K562 (cell line): Measurements from ENCODE around the gene BCR.

Experiments used
- FOXJ3 ChIP-seq: sonication (generic); formaldehyde crosslinking; IDR thresholded peaks from 2 replicates; pipeline ENCODE4 v1.4.0; 2020; ENCODE audit warnings: mild to moderate bottlenecking, missing genetic modification reagents
- KLF6 ChIP-seq: fragments of 250-450 bp; sonication (Bioruptor Pico); IDR thresholded peaks from 2 replicates; pipeline ENCODE4 v1.4.0; 2020; ENCODE audit warnings: mild to moderate bottlenecking, moderate library complexity, borderline replicate concordance
- MYNN ChIP-seq, 2 experiments: sonication (generic); formaldehyde crosslinking in 1 of 2; IDR thresholded peaks; 2 replicates each; pipeline versions ENCODE4 v1.5.0 to v1.6.1; 2016 to 2020; ENCODE audit warnings: antibody characterized with exemption in 1 of 2, missing genetic modification reagents in 1 of 2
- POU5F1 ChIP-seq: fragments of 150-350 bp; IDR thresholded peaks from 2 replicates; pipeline ENCODE4 v1.6.1; 2014; ENCODE audit warnings: borderline replicate concordance, low read length, low read depth, mild to moderate bottlenecking; ENCODE audit not compliant: partially characterized antibody
- PTRF ChIP-seq: fragments of 450-650 bp; IDR thresholded peaks from 2 replicates; pipeline ENCODE4 v1.6.1; 2016; ENCODE audit warnings: mild to moderate bottlenecking, missing genetic modification characterization, missing compliant biosample characterization
- RAD51 ChIP-seq: fragments of 450-650 bp; IDR thresholded peaks from 2 replicates; pipeline ENCODE4 v1.7.1; 2016; ENCODE audit warnings: low read depth, mild to moderate bottlenecking, borderline replicate concordance
- SMAD2 ChIP-seq: fragments of 150-350 bp; IDR thresholded peaks from 2 replicates; pipeline ENCODE4 v1.6.1; 2014; ENCODE audit warnings: low read depth, mild to moderate bottlenecking, low read length
- SRF ChIP-seq, 2 experiments: fragments of 250-450, 450-650 bp in 1 of 2; sonication (Bioruptor Pico) in 1 of 2; sonication (generic) in 1 of 2; formaldehyde crosslinking; IDR thresholded peaks; 2 replicates each; pipeline versions ENCODE4 v1.5.0 to v1.5.1; 2020 to 2022; ENCODE audit warnings: mild to moderate bottlenecking in 1 of 2, missing genetic modification reagents in 1 of 2
- ZC3H4 ChIP-seq: sonication (generic); formaldehyde crosslinking; IDR thresholded peaks from 2 replicates; pipeline ENCODE4 v1.9.0; 2021; ENCODE audit warnings: missing genetic modification reagents, borderline replicate concordance
- TF ChIP-seq, protein P1 (sequence below), 3 experiments: IDR thresholded peaks in 2 of 3; conservative IDR thresholded peaks in 1 of 3; 2 replicates each; pipeline ENCODE4 v1.5.1; 2011 to 2012; ENCODE audit warnings: low read length in 3 of 3, mild to moderate bottlenecking in 3 of 3, control low read depth in 2 of 3, improper control_type of control experiment in 1 of 3, inconsistent platforms in 1 of 3, low read depth in 1 of 3, mixed read lengths in 1 of 3, moderate library complexity in 1 of 3; ENCODE audit not compliant: insufficient read depth in 2 of 3
- TF ChIP-seq, protein P2 (sequence below): sonication (generic); formaldehyde crosslinking; IDR thresholded peaks from 2 replicates; pipeline ENCODE4 v1.8.0; 2022; ENCODE audit warnings: missing genetic modification reagents, mild to moderate bottlenecking, borderline replicate concordance

GRCh38 chr22:23305922-23306374 is 125.6 kb downstream of the BCR start:
- TF ChIP-seq, protein P1, sequence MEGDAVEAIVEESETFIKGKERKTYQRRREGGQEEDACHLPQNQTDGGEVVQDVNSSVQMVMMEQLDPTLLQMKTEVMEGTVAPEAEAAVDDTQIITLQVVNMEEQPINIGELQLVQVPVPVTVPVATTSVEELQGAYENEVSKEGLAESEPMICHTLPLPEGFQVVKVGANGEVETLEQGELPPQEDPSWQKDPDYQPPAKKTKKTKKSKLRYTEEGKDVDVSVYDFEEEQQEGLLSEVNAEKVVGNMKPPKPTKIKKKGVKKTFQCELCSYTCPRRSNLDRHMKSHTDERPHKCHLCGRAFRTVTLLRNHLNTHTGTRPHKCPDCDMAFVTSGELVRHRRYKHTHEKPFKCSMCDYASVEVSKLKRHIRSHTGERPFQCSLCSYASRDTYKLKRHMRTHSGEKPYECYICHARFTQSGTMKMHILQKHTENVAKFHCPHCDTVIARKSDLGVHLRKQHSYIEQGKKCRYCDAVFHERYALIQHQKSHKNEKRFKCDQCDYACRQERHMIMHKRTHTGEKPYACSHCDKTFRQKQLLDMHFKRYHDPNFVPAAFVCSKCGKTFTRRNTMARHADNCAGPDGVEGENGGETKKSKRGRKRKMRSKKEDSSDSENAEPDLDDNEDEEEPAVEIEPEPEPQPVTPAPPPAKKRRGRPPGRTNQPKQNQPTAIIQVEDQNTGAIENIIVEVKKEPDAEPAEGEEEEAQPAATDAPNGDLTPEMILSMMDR (IDR thresholded peaks at IDR 0.05 in 2 of 3, conservative IDR thresholded peaks at IDR 0.05 in 1 of 3; ENCODE audit: insufficient read depth in 2 of 3, low read depth in 1 of 3, low read length in 3 of 3) = no peak
- TF ChIP-seq ZC3H4 (CRISPR knock-in tag) (no peak), RAD51 (no peak), SRF (CRISPR knock-in tag; IDR thresholded peaks at IDR 0.05) (no peak), MYNN (IDR thresholded peaks at IDR 0.05) (no peak), MYNN (CRISPR knock-in tag; IDR thresholded peaks at IDR 0.05) (no peak), POU5F1 (no peak), PTRF (tag) (no peak), SMAD2 (no peak), KLF6 (no peak), FOXJ3 (no peak)
- TF ChIP-seq, protein P2, sequence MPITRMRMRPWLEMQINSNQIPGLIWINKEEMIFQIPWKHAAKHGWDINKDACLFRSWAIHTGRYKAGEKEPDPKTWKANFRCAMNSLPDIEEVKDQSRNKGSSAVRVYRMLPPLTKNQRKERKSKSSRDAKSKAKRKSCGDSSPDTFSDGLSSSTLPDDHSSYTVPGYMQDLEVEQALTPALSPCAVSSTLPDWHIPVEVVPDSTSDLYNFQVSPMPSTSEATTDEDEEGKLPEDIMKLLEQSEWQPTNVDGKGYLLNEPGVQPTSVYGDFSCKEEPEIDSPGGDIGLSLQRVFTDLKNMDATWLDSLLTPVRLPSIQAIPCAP = no peak
